ENCODE data around the gene C21orf58.

Gene C21orf58

DNA sequence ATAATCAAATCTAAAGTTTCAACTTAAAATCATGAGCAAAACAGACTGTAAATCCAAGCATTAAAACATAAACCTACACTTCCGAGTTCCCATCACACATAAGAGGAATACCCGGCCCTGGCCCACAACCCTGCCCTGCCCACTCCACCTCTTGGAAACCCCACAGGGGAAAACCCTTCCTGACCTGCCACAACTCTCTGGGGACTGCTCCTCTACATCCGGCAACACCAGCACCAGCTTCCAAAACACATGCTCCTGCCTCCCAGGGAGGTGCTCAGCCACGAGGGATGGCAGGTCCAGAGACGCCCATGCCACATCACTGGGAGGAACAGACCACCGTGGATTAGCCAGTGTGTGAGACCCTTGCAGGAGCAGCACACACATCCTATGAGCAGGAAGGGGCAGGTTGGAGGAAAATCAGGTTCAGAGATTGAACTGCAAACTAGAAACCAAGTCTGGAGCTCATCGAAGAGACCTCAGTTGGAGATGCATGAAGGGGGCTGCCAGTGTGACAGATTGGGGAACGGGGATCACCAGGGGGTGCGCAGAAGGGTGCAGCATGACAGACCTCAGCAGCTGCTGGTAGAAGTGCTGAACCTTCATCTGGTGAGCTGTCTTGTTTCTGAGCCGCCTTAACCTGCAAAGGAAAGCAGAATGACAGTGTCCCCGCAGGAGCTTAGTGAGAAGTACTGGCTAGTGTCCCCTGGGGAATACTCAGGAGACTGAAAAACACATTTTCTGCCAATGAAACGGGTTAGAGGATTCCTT is 69.3 kb downstream of the C21orf58 start:
- DNase-seq, result no peak

GRCh38 chr21:46253610-46254124 is 70.0 kb downstream of the C21orf58 start:
- DNase-seq, result peak; percentile 85

DNA sequence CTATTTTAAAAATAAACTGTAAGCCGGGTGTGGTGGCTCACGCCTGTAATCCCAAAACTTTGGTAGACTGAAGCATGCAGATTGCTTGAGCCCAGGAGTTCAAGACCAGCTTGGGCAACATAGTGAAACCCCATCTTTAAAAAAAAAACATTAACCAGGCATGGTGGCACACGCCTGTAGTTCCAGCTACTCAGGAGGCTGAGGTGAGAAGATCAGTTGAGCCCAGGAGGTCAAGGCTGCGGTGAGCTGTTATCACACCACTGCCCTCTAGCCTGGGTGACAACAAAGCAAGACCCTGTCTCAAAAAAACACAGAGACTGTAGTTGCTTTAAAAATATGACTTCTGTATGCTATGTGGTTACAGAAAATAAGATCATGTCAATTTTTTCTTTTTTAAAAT is 70.8 kb downstream of the C21orf58 start:
- DNase-seq, result no peak
